ENCODE results near the gene DNAI4.

DNA sequence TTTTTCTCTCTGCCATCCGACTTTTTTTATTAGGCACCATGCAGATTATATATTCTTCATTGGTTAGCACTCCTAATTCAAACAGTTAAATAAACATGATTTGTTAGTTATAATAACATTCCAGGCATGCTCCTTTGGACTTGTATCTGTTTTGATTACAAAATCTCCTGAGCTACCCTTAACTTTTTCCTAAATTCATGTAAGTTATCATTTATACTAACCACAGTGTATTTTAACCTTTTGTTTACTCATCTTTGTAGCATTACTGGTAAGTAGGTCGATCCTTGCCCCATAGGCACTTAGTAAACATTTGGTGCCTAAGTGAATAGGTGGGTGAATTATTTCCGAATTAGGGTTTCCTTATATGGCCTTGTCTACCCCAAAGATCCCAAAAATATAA lies 43.9 kb upstream of the DNAI4 start:
- TF ChIP-seq CREB1 (CRISPR knock-in tag; IDR thresholded peaks at IDR 0.05) (no peak), ZNF317 (CRISPR knock-in tag; IDR thresholded peaks at IDR 0.05; ENCODE audit: borderline replicate concordance, low read depth) (no peak)
- TF ChIP-seq, protein P1, sequence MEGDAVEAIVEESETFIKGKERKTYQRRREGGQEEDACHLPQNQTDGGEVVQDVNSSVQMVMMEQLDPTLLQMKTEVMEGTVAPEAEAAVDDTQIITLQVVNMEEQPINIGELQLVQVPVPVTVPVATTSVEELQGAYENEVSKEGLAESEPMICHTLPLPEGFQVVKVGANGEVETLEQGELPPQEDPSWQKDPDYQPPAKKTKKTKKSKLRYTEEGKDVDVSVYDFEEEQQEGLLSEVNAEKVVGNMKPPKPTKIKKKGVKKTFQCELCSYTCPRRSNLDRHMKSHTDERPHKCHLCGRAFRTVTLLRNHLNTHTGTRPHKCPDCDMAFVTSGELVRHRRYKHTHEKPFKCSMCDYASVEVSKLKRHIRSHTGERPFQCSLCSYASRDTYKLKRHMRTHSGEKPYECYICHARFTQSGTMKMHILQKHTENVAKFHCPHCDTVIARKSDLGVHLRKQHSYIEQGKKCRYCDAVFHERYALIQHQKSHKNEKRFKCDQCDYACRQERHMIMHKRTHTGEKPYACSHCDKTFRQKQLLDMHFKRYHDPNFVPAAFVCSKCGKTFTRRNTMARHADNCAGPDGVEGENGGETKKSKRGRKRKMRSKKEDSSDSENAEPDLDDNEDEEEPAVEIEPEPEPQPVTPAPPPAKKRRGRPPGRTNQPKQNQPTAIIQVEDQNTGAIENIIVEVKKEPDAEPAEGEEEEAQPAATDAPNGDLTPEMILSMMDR (IDR thresholded peaks at IDR 0.05) = no peak
- TF ChIP-seq, protein P2, sequence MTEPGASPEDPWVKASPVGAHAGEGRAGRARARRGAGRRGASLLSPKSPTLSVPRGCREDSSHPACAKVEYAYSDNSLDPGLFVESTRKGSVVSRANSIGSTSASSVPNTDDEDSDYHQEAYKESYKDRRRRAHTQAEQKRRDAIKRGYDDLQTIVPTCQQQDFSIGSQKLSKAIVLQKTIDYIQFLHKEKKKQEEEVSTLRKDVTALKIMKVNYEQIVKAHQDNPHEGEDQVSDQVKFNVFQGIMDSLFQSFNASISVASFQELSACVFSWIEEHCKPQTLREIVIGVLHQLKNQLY (CRISPR knock-in tag; IDR thresholded peaks at IDR 0.05) = no peak
- TF ChIP-seq, protein P3, sequence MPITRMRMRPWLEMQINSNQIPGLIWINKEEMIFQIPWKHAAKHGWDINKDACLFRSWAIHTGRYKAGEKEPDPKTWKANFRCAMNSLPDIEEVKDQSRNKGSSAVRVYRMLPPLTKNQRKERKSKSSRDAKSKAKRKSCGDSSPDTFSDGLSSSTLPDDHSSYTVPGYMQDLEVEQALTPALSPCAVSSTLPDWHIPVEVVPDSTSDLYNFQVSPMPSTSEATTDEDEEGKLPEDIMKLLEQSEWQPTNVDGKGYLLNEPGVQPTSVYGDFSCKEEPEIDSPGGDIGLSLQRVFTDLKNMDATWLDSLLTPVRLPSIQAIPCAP (CRISPR knock-in tag; IDR thresholded peaks at IDR 0.05) = no peak
